Endometrial microvascular endothelial cells (primary cell): ENCODE results near the gene RBM14. TPM values are rescaled to one million over a fixed set of nuclear protein-coding genes. Genes with fewer than 3 reads are reported as not detected.
"Not testable (repeated sequence)": the region's sequence is repeated elsewhere in the genome, so short reads cannot be mapped to it uniquely, and the experiment has no call there.

Experiments
- in situ Hi-C: cut with HindIII; loops from 2 replicates; pipeline ENCODE4 v1.10.0; 2017; ENCODE audit warnings: low sequenced_read_pairs, low pct_unique_long_range_greater_than_20kb; ENCODE audit errors: inconsistent ontology term
- total RNA-seq: library from RNA; depleted of rRNA; stranded (reverse); fragments of >200 nt; gene quantifications from one replicate; pipeline ENCODE4 v1.2.3, GENCODE V29; 2015; ENCODE audit errors: inconsistent ontology term

RBM14 gene, protein sequence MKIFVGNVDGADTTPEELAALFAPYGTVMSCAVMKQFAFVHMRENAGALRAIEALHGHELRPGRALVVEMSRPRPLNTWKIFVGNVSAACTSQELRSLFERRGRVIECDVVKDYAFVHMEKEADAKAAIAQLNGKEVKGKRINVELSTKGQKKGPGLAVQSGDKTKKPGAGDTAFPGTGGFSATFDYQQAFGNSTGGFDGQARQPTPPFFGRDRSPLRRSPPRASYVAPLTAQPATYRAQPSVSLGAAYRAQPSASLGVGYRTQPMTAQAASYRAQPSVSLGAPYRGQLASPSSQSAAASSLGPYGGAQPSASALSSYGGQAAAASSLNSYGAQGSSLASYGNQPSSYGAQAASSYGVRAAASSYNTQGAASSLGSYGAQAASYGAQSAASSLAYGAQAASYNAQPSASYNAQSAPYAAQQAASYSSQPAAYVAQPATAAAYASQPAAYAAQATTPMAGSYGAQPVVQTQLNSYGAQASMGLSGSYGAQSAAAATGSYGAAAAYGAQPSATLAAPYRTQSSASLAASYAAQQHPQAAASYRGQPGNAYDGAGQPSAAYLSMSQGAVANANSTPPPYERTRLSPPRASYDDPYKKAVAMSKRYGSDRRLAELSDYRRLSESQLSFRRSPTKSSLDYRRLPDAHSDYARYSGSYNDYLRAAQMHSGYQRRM
- 74.4 TPM for total RNA-seq

DNA sequence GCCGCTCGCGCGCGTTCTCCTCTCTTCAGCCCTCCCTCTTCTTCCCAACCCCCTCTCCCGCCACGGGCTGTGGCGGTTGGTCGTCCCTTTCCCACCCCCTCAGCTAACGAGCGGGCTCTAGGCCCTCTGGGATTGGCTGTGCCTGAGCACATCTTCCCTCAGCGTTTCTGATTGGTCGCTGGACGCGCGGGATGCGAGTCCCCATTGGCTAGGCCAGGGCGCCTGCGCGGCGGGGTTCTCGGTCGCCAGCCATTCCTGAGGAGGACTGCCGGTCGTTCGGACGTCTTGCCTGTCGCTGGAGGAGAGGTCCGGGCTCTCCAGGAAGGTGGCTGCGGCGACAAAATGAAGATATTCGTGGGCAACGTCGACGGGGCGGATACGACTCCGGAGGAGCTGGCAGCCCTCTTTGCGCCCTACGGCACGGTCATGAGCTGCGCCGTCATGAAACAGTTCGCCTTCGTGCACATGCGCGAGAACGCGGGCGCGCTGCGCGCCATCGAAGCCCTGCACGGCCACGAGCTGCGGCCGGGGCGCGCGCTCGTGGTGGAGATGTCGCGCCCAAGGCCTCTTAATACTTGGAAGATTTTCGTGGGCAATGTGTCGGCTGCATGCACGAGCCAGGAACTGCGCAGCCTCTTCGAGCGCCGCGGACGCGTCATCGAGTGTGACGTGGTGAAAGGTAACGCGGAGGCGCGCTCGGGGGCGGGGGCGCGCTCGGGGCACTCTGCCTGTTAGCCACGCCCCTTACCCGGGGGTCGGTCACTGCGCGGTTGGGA, at the start of gene RBM14:
RBM14 (plus strand) TSS at position 252 of the 776 bp plus-strand sequence; CDS start at position 343, 91 bp downstream.
- in situ Hi-C loops = no loop called here

DNA sequence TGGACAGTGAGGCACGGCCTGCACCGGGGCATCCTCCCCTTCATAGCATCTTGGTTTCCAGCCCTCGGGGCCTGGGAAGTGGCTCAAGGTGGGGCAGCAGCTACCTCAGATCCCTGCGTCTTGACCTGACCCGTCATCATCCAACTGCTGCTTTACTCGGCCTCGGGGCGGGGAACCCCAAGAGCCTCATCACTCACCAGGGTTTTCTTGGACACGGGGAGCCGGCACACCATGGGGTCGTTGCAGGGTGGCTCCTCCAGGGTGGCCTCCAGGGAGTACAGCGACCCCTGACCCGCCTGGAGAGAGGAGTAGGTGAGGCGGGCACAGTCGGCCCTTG, 48.7 kb upstream of the RBM14 start:
- in situ Hi-C loops = no loop called here

DNA sequence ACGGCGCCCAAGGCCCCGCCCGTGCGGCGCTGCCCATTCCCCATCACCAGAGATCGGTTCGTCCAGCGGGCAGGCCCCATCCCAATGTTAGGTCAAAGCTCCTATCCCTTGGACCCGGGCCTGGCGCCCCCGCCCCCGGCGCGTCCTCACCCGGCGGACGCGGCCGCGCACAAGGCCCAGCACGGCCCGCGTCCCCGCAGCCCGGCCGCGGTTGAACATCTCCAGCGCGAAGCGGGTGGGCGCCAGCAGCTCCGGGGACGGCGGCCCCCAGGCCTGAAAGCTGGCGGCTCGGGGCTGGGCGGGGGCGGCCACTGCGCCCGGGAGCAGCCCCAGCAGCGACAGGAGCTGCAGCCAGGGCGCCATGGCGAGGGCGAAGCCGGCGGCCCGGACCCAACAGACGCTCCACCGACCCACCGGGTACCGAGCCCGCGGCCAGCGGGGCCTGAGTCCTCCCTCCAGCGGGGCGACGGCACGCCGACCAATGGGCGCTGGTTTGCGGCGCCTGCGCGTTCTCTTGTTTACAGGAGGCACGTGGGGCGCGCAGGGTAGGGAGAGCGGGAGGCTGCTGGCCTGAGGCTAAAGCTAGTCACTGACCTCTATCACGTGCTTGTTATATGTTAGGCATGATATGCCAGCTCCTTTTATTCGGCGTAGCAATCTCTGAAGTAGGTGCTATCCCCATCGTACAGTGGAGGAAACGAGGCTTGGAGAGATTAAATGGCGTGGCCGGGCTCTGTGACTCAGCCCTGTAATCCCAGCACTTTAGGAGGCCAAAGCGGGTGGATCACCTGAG, 48.1 kb upstream of the RBM14 start, which contains the start of gene CTSF:
CTSF (minus strand) TSS at position 483 of the 793 bp plus-strand sequence; CDS start at position 363, 120 bp downstream.
- in situ Hi-C loops = no loop called here

DNA sequence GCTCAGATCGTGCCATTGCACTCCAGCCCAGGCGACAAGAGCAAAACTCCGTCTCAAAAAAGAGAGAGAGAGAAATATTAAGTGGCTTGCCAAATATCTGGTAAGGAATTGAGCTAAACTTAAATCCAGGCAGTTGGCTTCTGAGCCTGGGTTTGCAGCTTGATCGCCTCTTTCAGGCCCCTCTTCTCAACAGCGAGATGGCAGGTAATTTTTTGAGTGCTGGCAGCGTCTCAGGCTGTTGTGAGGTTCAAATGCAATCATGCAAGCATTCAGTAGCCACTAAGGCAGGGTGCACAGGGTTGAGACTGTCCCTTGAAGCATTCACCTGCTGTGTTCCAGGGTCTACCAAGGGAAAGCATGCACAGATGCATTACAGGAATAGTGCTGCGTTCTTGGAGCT, 47.4 kb upstream of the RBM14 start:
- in situ Hi-C loops = no loop called here

DNA sequence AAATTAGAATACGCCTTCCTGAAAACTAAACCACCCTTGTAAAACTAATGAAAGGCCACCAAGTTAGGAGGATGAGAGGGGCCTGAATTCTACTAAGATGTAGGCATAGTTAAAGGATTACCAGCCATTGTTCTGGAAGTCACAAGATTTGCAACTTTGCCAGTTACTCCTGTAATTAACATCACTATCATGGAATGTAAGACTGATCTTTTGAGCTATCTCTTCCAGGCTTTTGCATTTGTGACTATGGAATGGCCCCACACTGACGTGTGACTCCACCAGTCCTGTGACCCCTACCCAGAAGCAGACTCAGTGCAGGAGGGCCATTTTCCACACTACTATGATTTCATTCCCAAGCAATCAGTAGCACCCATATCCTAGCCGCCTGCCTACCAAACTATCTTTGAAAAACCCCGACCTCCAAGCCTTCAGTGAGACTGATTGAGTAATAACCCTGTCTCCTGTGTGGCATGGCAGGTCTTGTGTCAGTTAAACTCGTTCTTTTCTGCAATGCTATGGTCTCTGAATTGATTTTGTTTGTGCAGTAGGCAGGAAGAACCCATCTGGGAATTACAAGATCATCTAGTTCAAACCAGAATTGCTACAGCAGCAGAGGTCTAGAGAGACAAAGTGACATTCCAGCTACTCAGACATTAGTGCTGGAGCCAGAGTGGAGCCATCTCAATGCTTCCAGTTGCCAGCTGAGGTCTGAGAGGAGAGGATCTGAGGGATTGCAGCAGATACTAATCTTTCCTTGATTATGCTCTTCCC, 46.2 kb upstream of the RBM14 start:
- in situ Hi-C loops = no loop called here

DNA sequence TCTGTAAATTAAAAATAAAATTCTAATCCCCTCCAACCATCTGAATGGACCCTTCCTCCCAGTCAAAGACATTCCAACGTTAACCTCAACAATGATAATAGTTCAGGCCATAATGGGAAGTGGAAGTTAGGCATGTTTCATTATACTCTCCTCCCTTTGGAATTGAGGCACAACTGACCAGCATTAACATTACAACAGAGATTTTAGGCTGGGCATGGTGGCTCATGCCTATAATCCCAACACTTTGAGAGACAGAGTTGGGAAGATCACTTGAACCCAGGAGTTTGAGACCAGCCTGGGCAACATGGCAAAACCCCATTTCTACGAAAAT, 45.6 kb upstream of the RBM14 start:
- in situ Hi-C loops = no loop called here

DNA sequence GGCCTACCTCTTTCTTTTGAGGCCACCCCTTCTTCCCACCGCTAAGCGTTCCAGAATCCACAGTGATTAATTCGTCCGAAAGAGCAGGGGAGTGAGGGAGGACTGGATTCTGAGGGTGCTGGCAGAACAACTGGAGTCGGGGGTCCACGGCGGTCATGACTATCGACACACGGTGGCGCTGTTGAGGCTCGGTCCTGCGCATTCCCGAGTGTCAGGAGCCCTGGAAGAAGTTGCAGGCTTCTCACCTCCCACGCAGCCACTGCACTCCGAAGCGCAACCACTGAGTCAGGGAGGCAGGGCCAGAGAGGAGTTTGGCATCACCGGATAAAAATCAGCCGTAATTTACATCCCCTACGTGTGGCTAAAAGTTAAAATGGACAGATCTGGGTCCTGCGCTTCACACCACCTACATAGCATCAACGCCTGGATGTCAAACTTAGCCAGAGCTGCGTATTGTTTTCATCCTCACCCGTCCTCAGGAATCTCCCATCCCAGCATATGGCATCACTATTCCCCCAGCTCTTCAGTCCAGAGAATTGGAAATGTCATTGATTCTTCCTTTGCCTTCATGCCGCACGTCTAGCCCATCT, 37.3 kb upstream of the RBM14 start:
- in situ Hi-C loops = no loop called here

DNA sequence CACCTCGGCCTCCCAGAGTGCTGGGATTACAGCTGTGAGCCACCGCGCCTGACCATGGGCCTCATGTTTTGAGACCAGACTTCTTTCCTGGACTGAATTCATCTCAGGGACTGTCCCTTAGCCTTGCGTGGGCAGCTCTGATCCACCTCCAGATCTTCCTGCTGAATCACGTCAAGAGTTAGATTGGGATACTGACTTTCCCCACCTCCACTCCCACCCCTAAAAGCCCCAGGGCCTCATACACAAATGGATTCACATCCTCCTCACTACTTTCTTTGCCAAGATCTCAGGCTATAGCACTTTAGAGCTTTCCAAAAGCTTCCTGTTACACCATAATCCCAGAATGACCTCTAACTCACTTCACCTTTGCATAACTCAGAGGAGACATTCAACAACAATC, 35.6 kb upstream of the RBM14 start:
- in situ Hi-C loops = no loop called here

DNA sequence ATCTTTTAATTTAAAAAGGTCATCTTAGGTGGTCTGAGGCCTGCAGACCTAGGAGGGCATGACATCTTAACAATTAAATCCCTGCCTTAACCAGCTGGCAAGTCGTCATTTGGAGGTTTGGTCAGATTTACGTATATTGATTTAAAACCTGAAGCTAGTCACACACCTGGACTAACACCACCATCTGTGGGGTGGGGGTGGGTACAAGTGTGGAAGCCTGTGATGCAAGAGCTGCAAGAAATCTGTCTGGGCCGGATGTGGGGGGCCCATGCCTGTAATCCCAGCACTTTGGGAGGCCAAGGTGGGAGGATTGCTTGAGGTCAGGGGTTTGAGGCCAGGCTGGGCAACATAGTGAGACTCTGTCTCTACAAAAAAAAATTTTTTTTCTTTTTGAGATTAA, 35.2 kb upstream of the RBM14 start:
- in situ Hi-C loops = no loop called here

DNA sequence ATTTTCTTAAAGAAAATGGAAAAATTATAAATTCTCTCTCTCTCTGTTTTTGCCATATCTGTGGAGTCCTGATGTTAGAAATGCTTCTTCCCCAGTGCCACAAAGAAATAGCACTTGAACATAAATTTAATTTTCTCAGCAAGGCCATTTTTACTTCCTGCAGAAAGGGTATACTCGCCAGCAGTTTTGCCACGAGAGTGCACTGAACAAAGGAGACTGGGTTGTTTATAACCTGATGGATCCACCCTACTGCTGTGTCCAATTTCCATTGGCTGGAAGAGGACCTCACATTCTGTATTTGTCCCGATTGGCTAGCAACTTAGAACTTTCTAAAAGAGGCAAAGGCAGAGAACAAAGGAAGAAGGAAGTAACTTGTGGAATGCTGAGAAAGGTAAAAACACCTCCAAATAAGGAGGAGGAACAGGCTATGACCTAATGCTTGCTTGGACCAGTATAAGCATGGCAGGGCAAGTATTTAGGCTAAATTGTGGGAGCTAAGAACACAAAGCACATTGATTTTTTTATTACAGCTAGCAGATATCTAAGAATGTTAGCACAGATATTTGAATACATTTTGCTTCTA, 33.8 kb upstream of the RBM14 start:
- in situ Hi-C loops = not testable (repeated sequence)

DNA sequence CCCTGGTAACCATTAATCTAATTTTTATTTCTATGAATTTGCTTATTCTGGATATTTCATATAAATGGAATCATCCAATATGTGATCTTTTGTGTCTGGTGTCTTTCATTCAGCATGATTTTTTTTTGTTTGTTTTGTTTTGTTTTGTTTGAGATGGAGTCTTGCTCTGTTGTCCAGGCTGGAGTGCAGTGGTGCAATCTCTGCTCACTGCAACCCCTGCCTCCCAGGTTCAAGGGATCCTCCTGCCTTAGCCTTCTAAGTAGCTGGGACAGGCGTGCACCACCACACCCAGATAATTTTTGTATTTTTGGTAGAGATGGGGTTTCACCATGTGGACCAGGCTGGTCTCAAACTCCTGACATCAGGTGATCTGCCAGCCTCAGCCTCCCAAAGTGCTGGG, 31.0 kb upstream of the RBM14 start:
- in situ Hi-C loops = not testable (repeated sequence)

DNA sequence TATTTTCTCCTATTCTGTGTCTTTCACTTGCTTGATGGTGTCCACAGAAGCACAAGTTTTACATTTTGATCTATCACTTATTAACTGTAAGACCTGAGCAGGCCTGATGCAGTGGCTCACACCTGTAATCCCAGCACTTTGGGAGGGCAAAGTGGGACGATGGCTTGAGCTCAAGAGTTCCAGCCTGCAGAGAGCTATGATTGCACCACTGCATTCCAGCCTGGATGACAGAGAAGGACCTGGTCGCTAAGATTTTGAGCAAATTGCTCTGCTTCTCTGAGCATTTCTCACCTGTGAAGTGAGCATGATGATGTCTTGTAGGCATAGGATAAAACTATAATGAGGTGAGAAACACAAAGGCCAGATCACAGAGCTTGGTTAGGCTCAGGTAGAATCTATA, 30.3 kb upstream of the RBM14 start:
- in situ Hi-C loops = no loop called here

DNA sequence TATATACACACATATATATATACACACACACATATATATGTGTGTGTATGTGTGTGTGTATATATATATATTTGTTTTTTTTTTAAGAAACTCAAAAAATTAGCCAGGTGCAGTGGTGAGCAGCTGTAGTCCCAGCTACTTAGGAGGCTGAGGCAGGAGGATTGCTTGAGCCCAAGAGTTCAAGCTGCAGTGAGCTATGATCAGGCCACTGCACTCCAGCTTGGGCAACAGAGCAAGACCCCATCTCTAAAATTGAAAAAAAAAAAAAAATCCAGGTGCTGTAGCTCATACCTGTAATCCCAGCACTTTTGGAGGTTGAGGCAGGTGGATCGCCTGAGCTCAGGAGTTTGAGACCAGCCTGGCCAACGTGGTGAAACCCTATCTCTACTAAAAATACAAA, 27.1 kb upstream of the RBM14 start:
- in situ Hi-C loops = not testable (repeated sequence)

DNA sequence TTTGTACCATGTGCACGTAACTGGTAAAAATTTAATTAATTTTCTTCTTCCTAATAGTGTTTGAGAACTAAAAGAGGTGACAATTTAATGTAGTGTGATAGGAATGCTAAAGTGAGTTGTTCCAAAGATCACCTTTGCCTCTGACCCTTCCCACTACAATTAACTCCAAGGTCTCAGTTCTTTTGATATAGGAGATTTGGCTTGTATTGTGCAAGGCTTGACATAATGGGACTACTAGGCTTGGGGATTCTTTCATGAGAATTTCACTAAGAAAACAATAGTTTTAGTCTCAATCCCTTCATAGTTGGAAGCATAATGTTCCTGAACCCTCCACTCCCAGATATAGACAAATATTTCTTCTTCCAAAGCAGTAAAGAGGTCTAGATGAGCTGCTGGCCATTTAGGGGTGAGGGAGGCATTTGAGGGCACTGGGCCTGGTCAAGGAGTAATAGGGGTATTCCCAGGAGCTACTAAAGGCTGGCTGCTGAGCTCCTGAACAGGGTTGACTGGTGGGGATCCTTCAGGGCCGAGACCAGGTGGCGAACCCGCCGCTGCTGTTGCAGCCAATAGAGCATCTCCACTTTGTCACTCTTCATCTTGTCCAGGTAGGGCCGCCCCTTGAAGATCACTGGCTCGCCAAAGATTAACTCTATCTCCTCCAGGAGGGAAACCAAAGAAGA, 26.3 kb upstream of the RBM14 start:
- in situ Hi-C loops = no loop called here

DNA sequence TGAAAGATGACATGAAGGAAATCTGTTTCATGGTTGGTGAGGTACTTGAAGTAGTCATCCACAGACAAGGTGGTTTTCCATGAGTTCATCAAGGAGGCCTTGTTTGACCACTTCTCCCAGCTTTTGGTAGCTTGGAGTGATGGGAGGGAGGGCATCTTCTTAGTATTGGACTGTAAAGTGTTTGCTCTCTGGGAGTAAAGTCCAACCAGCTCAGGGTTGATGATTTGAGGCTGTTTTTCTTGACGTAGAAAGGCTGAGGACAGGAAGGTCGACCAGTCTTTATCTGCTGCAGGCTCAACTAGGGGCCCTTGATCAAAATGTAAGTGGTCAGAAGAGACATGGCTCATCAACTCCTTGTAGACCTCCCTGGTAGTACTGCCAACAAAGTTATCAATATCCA, 25.3 kb upstream of the RBM14 start:
- in situ Hi-C loops = no loop called here

DNA sequence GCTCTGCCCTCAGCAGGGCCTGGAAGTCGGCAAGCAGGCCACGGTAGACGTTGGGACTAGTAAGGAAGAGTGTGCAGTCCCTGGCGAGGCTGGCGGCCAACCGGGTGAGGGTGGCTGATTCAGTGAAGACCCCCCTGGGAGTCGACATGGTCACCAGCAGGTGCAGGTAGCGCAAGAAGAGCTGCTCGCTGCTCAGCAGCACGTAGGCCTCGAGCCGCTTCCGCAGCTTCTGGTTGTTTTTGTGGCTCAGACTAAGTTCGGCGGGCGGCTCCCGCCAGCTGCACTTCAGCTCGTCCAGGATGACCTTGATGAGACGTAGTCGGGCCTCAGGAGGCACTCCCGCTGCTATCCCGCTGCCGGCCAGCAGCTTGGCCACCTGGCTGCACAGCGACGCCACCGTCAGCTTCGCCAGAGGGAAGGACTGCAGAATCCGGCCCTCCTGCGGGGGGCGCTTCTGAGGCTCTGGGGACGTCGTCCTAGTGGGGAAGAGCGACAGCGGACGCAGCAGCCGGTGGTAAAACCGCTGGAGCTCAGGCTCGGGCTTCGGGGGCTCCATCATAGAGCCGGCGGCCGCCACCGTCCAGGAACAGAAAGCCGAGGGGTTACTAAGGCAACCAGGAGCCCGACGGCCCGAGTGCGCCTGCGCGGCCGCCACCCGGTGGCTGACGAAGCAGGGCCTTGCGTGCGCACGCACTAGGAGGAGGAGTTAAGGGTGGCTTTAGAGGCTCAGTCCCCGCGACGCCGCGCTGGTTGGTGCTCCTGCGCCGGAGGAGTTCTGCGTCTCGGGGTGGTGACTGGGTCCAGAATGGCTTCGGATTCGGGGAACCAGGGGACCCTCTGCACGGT, 23.8 kb upstream of the RBM14 start, which contains the start of the genes CCDC87 and CCS:
CCDC87 (minus strand) TSS at position 607 of the 846 bp plus-strand sequence; CDS start at position 559, 48 bp downstream.
CCS (plus strand) TSS at position 729 of the 846 bp plus-strand sequence; CDS start at position 806, 77 bp downstream.
- in situ Hi-C loops = no loop called here
